MM.1S (cell line): Measurements from ENCODE around the gene RPS18.

Experiments
- DNase-seq: peaks from one replicate; pipeline ENCODE4 v3.0.0-alpha.2; 2015
- H2AFZ ChIP-seq: fragments of 300-600 bp; sonication (generic); 2 replicates; pipeline ENCODE4 v1.6.0; 2016; ENCODE audit warnings: antibody characterized with exemption, low read length
- H3F3A ChIP-seq: fragments of 300-600 bp; sonication (generic); 2 replicates; pipeline ENCODE4 v1.6.1; 2016; ENCODE audit warnings: mild to moderate bottlenecking, antibody characterized with exemption, low read length, moderate library complexity, mixed read lengths; ENCODE audit not compliant: insufficient read depth
- H3K27ac ChIP-seq: fragments of 300-600 bp; sonication (generic); 2 replicates; pipeline ENCODE4 v1.5.1; 2016; ENCODE audit warnings: mild to moderate bottlenecking, low read length
- H3K27me3 ChIP-seq: fragments of 300-600 bp; sonication (generic); replicated peaks from 2 replicates; pipeline ENCODE4 v1.6.0; 2016; ENCODE audit warnings: low read length; ENCODE audit not compliant: insufficient read depth
- H3K36me3 ChIP-seq: fragments of 300-600 bp; sonication (generic); replicated peaks from 2 replicates; pipeline ENCODE4 v1.6.1; 2016; ENCODE audit warnings: mild to moderate bottlenecking, low read length, mixed read lengths; ENCODE audit not compliant: insufficient read depth
- H3K4me1 ChIP-seq: fragments of 300-600 bp; sonication (generic); 2 replicates; pipeline ENCODE4 v1.6.1; 2016; ENCODE audit warnings: low read length, mixed read lengths
- H3K4me2 ChIP-seq: fragments of 300-600 bp; sonication (generic); 2 replicates; pipeline ENCODE4 v1.6.0; 2016; ENCODE audit warnings: low read depth, low read length
- H3K4me3 ChIP-seq: fragments of 300-600 bp; sonication (generic); 2 replicates; pipeline ENCODE4 v1.5.1; 2016; ENCODE audit warnings: low read length, mixed read lengths
- H3K79me2 ChIP-seq: fragments of 300-600 bp; sonication (generic); 2 replicates; pipeline ENCODE4 v1.6.1; 2016; ENCODE audit warnings: mixed run types, low read length, mixed read lengths
- H3K9ac ChIP-seq: fragments of 300-600 bp; sonication (generic); 2 replicates; pipeline ENCODE4 v1.6.1; 2016; ENCODE audit warnings: low read length, mixed read lengths
- H3K9me2 ChIP-seq: fragments of 300-600 bp; sonication (generic); replicated peaks from 2 replicates; pipeline ENCODE4 v1.6.1; 2016; ENCODE audit warnings: mild to moderate bottlenecking, low read length, mixed read lengths; ENCODE audit not compliant: insufficient read depth
- H3K9me3 ChIP-seq: fragments of 300-600 bp; sonication (generic); replicated peaks from 2 replicates; pipeline ENCODE4 v1.6.1; 2016; ENCODE audit warnings: mild to moderate bottlenecking, low read length, mixed read lengths; ENCODE audit not compliant: insufficient read depth
- H4K20me1 ChIP-seq: fragments of 300-600 bp; sonication (generic); 2 replicates; pipeline ENCODE4 v1.6.1; 2016; ENCODE audit warnings: mild to moderate bottlenecking, low read length, moderate library complexity, mixed read lengths; ENCODE audit not compliant: insufficient read depth
- CTCF ChIP-seq: fragments of 300-600 bp; sonication (generic); IDR thresholded peaks from 2 replicates; pipeline ENCODE4 v1.5.1; 2016; ENCODE audit warnings: antibody characterized with exemption, low read length, mixed read lengths
- EZH2 ChIP-seq: fragments of 300-600 bp; sonication (generic); optimal IDR thresholded peaks from 2 replicates; pipeline ENCODE3; 2017; ENCODE audit warnings: low read depth, mild to moderate bottlenecking, antibody characterized with exemption, low read length, mixed read lengths
- EZH2phosphoT487 ChIP-seq: fragments of 300-600 bp; sonication (generic); IDR thresholded peaks from 2 replicates; pipeline ENCODE4 v1.6.1; 2018; ENCODE audit warnings: antibody characterized with exemption, low read length

Gene RPS18

GRCh38 chr6:33289784-33290315 is 18.0 kb downstream of the RPS18 start:
- Histone ChIP-seq H3K36me3 (0 out of 2 replicates have a peak, but pooled peaks cover 6% of the 10 kb centered on the region), H4K20me1 (no peaks in the 10 kb centered on the region)

GRCh38 chr6:33290459-33290858 is 18.6 kb downstream of the RPS18 start:
- H3K4me1 ChIP-seq, result peaks cover 20% of the 10 kb centered on the region; the same call in 1 of the 2 replicates
- TF ChIP-seq EZH2phosphoT487, result no peak
- TF ChIP-seq CTCF, result no peak
- TF ChIP-seq EZH2, result no peak

More at GRCh38 chr6:33289784-33290315, 18.0 kb downstream of the RPS18 start:
- H3K27ac ChIP-seq, result peak overlapping the region; percentile 16; the same call in 1 of the 2 replicates
- peaks cover 52% of the 10 kb centered on the region for H3K79me2 ChIP-seq
- no peaks in the 10 kb centered on the region for H3K27me3 ChIP-seq
- H3F3A ChIP-seq, result no peaks in the 10 kb centered on the region; the same call in 1 of the 2 replicates
- H3K9me2 ChIP-seq, result no peaks in the 10 kb centered on the region
- DNase-seq, result no peak
- H3K4me1 ChIP-seq, result peaks cover 20% of the 10 kb centered on the region; the same call in 1 of the 2 replicates
- TF ChIP-seq EZH2, result no peak
- no peak for TF ChIP-seq CTCF
- no peak for TF ChIP-seq EZH2phosphoT487
- H3K4me2 ChIP-seq, result peak overlapping the region; percentile 89
- H3K9me3 ChIP-seq, result no peaks in the 10 kb centered on the region
- H3K9ac ChIP-seq, result peak overlapping the region; percentile 91
- H2AFZ ChIP-seq, result peak overlapping the region; percentile 95
- peak overlapping the region; percentile 99 for H3K4me3 ChIP-seq

DNA sequence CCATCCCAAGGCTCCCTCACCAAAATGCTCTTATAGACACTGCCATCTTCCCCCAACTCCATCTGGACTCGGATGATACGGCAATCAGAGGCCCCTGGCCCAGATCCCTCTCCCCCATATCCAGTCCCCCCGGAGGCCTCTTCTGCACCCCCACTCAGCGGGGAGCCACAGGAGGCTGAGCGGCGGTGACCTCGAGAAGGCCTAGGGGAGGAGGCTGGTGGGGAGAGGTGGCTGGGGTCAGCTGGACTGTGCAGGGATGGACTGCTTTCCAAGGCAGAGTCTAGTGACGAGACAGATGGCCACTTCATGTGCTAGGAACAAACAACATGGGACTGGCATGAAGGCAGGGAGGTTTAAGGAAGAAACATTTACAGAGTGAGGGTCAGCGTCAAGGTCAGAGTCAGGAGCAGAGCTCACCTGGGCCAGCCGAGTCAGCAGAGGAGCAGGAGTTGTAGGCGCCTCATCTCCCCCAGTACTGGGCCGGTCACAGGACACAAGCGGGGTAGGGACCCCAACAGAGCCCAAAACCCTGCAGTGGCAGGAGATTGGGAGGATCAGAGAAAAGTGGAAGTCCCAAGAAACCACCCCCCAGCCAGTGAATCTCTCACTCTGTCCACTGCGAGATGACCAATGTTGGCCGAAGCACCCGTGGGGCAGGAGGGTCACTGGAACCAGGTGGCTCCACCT is 21.3 kb downstream of the RPS18 start:
- Histone ChIP-seq H4K20me1 (no peaks in the 10 kb centered on the region), H3K27me3 (no peaks in the 10 kb centered on the region), H3K9me3 (no peaks in the 10 kb centered on the region), H3K4me1 (peaks cover 17% of the 10 kb centered on the region), H3K4me3 (no peak overlapping the region), H3F3A (peaks cover 2% of the 10 kb centered on the region), H3K27ac (no peak overlapping the region), H2AFZ (no peak overlapping the region), H3K36me3 (no peaks in the 10 kb centered on the region), H3K9ac (no peak overlapping the region), H3K79me2 (peaks cover 45% of the 10 kb centered on the region), H3K4me2 (no peak overlapping the region), H3K9me2 (no peaks in the 10 kb centered on the region)
- DNase-seq, result no peak
- TF ChIP-seq EZH2phosphoT487, result no peak
- TF ChIP-seq EZH2, result no peak
- no peak for TF ChIP-seq CTCF

More at GRCh38 chr6:33290459-33290858, 18.6 kb downstream of the RPS18 start:
- H4K20me1 ChIP-seq, result no peaks in the 10 kb centered on the region
- H3K9me2 ChIP-seq, result no peaks in the 10 kb centered on the region
- H3K4me3 ChIP-seq, result peak overlapping the region; percentile 99
- DNase-seq, result no peak
- H3F3A ChIP-seq, result no peaks in the 10 kb centered on the region; the same call in 1 of the 2 replicates
- no peaks in the 10 kb centered on the region for H3K27me3 ChIP-seq
- H3K79me2 ChIP-seq, result peaks cover 52% of the 10 kb centered on the region
- peak overlapping the region; percentile 91; the same call in 1 of the 2 replicates for H3K9ac ChIP-seq
- no peak overlapping the region for H2AFZ ChIP-seq
- H3K9me3 ChIP-seq, result no peaks in the 10 kb centered on the region
- H3K4me2 ChIP-seq, result peak overlapping the region; percentile 89
- H3K27ac ChIP-seq, result no peak overlapping the region
- 0 out of 2 replicates have a peak, but pooled peaks cover 6% of the 10 kb centered on the region for H3K36me3 ChIP-seq
